Fibroblast of skin of right biceps (primary cell): ENCODE data around the gene BTBD2.

ENCODE experiments used
- DNase-seq: peaks from one replicate; pipeline ENCODE4 v3.0.0-alpha.2; 2013

Gene BTBD2

GRCh38 chr19:1956868-1957492 is 58.5 kb downstream of the BTBD2 start:
- DNase-seq, result no peak

GRCh38 chr19:1956122-1956494 is 59.4 kb downstream of the BTBD2 start:
- no peak for DNase-seq

GRCh38 chr19:1955171-1956121 is 60.1 kb downstream of the BTBD2 start:
- no peak for DNase-seq

GRCh38 chr19:1954532-1954933 is 61.0 kb downstream of the BTBD2 start:
- no peak for DNase-seq

GRCh38 chr19:1953441-1954094 is 61.9 kb downstream of the BTBD2 start:
- no peak for DNase-seq

GRCh38 chr19:1953037-1953436 is 62.5 kb downstream of the BTBD2 start:
- no peak for DNase-seq

- DNase-seq, result no peak
Measured at GRCh38 chr19:1952635-1953034, 62.9 kb downstream of the BTBD2 start.

- DNase-seq, result no peak
Measured at GRCh38 chr19:1950640-1951039, 64.9 kb downstream of the BTBD2 start.

- no peak for DNase-seq
Measured at GRCh38 chr19:1949304-1950101, 66.0 kb downstream of the BTBD2 start.

GRCh38 chr19:1947651-1948209 is 67.8 kb downstream of the BTBD2 start:
- DNase-seq, result no peak

- peak; percentile 38 for DNase-seq
Measured at GRCh38 chr19:1945899-1946298, 69.6 kb downstream of the BTBD2 start.

- DNase-seq, result no peak
Measured at GRCh38 chr19:1944916-1945561, 70.5 kb downstream of the BTBD2 start.

GRCh38 chr19:1944088-1944915 is 71.2 kb downstream of the BTBD2 start:
- DNase-seq, result no peak

- no peak for DNase-seq
Measured at GRCh38 chr19:1943661-1944087, 71.8 kb downstream of the BTBD2 start.

GRCh38 chr19:1942934-1943555 is 72.5 kb downstream of the BTBD2 start:
- DNase-seq, result no peak

GRCh38 chr19:1942078-1942933 is 73.2 kb downstream of the BTBD2 start:
- DNase-seq, result peak; percentile 66

- no peak for DNase-seq
Measured at GRCh38 chr19:1941146-1942077, 74.1 kb downstream of the BTBD2 start, which contains the start of gene CSNK1G2. Gene CSNK1G2 (plus strand): TSS chr19:1941172. CDS start chr19:1969773, 28,601 bp downstream.

- no peak for DNase-seq
Measured at GRCh38 chr19:1938071-1938470, 77.4 kb downstream of the BTBD2 start.
